ENCODE data around the gene TOX3. TPM values are rescaled to one million over a fixed set of nuclear protein-coding genes. Genes with fewer than 3 reads are reported as not detected.

Gene TOX3
- not detected in 2 replicates for total RNA-seq

DNA sequence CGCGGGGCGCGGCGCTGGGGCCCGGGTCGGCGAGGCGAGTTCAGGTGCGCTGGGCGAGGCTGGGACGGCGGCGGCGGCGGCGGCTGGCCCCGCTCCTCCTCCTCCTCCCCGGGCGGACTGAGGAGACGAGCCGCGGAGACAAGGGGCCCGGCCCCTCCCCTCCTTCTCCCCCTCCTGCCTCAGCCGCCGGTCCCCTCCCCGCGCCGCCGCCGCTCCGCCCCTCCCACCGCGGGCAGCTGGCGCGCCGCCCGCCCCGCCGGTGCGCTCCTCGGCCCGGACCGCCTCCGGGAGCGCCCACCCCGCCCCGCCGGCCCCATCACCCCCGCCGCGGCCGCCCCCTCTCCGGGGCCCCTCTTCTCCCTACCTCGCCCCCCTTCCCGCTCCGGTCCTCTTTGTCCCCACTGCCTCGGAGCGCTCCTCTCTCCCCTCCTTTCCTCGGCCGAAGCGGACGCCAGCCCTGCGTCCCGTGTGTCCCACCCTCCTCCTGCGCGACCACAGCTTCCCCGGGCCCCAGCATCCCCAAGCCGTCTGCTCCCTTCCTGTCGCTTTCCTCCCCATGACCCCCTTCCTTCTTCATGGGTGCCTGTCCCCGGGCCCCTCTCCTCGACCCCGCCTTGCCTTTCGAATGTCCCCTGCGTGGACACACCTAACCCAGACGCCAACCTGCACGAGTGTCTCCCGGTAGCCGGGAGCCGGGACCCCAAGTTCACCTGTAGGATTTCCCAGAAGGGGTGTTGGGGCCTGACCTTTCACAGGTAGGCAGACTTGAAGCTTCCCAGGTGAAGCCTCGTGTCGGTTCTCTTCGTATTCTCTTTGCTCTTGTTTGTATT is at the start of gene TOX3:
TSS of gene TOX3 (minus strand) at position 140 of the 830 bp plus-strand sequence. CDS start 420 bp downstream, outside the sequence.
- no peak for DNase-seq (ENCODE audit: low read depth in 2 of 2)

DNA sequence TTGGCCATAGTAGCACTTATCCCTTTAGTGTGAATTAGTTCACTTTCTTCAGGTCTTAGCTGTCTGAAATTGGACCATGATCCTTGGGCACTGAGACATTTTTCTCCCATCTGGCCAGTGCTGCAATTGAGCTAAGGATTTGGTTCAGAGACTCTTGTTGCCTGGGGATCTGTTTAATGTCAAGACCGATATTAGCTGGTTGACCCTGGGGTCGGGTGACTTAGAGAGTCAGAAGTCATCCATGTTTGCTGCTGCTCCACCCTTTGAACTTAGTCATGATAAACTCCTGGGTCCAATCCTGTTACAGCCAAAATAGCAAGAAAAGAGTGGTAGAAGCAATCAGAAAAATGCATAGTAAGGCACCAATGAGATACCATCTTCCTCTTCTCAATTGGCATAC is 45.8 kb upstream of the TOX3 start:
- DNase-seq (ENCODE audit: low read depth in 2 of 2), result no peak

DNA sequence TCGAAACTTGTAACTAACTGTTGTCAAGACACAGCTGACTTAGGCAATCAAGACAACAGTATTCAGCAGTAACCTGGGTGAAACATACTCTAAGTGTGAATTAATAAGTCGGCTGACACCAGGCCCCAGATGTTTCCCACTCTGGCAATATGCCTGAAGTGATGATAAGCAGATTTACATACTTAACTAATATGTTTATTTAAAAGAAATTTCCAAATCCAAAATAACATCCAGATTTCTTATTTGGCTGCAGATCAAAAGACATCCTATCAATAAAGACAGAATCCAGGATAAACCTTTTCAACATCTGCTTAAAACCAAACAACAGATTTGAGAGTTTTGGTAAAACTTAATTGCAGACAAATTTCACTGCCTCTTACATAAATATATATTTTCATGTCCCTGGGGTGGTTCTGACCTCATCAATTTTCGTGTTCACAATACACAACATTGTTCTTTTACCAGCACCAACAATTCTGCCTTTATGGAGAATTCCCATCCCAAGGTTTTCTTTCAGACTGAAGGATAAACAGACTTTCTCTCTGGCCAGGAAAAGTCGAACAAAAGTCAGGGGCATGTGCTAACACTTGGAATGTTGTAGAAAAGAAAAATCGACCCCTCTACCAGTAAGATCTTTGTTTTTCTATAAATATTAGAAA is 45.1 kb upstream of the TOX3 start:
- DNase-seq (ENCODE audit: low read depth in 2 of 2), result no peak

DNA sequence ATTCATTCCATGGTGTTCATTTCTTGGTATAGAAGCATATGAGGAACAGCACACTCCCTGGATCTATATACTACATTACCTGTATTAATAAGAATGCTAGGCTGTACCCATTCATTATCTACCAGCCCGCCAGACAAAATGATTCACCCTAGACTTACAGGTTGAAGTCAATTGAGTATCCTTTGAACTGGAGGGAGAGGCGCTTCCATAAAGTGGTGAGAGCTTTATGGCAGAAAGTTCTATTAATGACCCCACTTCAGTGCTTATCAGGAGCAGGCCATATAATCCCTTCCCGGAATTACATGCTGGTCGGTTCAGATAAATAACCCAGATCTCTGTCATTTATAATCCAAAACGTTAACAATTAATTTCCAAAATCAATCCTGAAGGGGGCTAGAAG is 44.5 kb upstream of the TOX3 start:
- no peak for DNase-seq (ENCODE audit: low read depth in 2 of 2)

DNA sequence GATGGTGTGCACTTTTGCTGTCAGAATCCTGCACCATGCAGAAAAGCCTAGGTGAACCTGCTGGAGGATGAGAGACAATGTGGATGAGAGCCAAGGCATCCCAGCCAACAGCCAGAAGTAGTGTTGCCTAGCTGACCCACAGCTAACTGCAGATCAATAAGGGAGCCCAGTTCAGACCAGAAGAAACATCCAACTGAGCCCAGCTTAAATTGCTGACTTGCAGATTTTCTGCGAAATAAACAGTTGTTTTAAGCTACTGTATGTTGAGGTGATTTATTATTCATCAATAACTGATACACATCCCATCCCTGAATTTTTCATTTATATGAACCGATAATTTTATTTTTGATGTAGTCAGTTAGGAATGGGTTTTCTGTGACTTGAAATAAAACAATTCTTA is 39.2 kb upstream of the TOX3 start:
- no peak for DNase-seq (ENCODE audit: low read depth in 2 of 2)

DNA sequence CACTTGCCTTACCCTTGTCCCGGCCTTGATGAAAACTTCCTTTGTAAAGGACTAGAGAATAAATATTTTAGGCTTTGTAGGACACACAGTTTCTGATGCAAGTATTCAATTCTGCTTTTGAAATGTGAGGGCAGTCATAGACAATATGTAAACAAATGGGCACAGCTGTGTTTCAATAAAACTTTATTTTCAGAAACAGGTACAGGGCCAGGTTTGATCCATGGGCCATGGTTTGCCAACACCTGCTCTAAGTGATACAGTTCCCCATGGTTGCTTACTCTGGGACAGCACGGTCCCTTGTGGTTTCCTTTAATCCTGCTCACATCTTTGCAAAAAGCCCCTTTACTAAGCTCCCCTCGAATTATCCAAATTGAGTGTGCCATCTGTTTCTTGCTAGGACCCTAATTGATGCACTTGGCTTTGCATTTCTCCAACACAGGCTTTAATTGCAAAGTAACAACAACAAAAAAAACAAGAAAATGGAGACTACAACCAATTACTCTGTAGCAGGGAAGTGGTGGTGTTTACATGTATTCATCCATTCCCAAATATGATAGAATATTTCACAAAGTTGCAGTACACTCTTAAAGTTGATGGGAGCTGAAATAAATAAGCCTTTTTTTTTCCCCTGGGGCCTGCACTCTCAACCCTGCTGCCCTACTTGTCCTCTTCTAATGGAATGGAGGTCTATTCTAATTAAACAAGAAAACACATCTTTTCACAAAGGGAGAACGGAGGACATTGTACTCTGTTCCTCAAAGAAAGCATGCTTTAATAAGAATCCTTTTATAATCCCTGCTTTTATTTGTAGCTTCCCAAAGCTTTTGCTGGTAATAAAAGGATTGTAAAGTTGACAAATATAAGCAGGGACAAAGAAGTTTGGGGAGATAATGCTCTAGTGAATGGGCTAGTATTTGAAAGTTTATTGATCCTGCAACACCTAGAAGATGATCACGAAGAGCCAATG is 37.7 kb upstream of the TOX3 start:
- DNase-seq (ENCODE audit: low read depth in 2 of 2), result no peak

DNA sequence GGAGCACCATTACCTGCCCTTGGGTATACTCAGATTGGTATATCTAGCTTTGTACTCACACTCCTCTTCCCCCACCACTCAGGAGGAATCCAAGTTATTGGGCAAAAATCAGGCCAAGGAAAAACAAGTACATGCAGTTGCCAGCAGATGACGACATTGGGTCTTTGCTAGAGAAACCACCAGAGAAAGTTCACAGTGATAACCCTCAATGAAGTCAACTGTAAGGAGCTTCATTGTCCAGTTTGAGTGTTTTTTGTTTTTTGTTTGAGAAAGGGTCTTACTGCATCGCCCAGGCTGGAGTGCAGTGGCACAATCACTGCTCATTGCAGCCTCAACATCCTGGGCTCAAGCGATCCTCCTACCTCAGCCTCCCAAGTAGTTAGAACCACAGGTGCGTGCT is 34.6 kb upstream of the TOX3 start:
- no peak for DNase-seq (ENCODE audit: low read depth in 2 of 2)

DNA sequence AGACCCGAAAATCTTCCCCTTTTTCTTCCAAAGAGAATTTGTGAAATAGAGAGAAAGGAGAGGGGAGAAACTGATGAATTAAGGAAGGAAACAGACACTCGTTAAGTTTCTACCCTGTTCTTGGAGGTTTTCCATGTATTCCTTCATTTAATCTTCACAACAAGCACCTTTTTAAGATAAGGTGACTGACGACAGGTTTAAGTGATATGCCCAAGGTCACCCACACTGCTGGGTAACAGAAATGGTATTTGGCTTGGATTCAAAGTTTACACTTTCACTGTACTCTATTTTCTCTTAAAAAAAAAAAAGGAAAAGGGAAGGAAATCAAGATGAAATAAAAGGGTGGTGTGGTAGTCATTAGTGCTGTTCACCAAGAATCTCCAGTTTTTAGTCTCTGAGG is 33.5 kb upstream of the TOX3 start:
- DNase-seq (ENCODE audit: low read depth in 2 of 2), result no peak

DNA sequence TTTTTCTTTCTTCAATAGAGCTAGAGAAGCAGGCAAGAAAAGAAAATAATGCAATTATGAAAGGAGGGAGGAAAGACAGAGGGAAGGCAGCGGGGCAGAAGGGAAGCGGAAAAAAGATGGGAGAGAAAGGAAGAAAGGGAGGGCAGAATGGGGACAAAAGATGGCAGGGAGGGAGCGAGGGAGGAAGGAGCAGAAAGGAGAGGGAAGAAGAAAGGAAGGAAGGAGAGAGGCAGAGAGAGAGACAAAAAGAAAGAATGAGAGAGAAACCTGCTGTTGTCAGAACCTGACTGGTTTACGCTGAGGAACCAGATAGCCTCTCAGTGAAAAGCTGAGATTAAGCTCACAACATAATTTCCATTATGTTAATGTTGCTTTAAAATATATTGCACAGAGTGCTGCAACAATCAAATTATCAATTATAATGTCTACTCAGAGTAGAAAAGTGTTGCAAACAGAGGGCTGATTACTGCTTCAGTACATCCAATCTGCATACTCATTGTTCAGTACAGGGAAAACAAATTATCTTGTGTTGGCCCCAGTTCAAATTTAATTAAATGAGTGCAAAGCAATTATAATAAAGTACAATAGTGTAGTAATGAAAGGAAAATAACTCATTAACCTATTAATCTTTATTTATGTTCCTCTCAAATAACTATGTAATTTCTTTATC is 32.0 kb upstream of the TOX3 start:
- no peak for DNase-seq (ENCODE audit: low read depth in 2 of 2)

DNA sequence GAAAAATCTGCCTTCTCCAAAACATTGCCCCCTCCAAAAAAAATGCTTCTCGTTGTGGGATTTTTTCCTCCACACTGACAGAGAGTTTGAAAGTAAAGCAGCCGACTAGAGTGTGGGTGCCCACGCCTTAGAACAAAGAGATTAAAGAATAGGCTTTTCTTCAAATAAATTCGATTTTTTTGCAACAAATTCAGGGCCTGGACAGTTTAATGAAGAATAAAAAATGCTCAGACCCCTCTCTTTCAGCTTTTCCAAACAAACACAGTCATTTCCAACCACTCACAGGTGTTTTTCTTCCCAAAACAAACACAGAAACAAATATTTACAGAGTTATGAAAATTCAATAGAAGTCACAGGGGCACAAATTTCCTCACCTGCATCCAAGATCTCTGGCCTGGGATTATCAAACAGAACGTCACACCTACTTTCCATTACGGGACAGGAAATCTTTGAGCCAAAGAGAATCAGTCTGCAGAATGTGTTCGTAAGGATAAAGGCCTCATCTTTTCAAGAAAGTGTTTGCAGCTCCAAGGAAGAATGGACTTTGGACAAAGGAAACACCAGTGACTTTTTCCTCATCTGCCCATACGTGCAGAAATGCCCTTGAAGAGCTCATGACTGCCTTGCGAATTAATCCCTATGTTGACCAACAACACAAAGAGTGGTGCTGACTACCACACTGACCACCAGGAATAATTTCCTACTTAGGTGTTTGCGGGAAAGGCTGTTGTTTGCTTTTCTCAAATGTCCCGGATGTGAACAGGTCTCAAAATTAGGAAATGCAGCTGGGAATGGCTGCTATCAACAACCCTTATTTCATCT is 31.3 kb upstream of the TOX3 start:
- DNase-seq (ENCODE audit: low read depth in 2 of 2), result no peak

DNA sequence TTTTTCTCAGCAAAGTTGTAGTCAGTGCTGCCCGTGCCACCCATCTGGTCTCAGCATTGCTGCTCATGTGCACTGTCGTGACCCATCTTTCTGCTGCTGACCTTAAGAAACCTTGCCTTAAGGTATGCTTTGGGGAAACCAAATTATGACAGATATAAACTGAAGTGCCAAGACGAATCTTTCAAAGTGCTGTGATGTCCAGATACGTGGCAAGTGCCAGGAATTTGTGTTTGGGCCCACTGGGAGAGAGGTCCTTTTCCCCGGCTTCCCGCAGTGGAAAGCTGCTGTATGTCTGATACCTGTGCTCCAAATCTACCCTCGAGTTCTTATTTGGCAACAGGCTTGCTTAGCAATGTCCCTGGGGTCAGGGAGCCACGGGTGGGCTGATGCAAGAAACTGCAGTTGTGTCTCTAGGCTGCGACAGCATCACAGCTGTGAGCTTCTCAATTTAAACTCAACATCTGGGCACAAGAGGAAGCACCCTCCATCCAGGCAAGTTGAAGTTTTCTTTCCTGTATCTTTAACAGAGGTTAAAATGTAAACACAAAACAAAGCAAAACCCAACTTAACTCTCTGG is 30.3 kb upstream of the TOX3 start:
- DNase-seq (ENCODE audit: low read depth in 2 of 2), result no peak

DNA sequence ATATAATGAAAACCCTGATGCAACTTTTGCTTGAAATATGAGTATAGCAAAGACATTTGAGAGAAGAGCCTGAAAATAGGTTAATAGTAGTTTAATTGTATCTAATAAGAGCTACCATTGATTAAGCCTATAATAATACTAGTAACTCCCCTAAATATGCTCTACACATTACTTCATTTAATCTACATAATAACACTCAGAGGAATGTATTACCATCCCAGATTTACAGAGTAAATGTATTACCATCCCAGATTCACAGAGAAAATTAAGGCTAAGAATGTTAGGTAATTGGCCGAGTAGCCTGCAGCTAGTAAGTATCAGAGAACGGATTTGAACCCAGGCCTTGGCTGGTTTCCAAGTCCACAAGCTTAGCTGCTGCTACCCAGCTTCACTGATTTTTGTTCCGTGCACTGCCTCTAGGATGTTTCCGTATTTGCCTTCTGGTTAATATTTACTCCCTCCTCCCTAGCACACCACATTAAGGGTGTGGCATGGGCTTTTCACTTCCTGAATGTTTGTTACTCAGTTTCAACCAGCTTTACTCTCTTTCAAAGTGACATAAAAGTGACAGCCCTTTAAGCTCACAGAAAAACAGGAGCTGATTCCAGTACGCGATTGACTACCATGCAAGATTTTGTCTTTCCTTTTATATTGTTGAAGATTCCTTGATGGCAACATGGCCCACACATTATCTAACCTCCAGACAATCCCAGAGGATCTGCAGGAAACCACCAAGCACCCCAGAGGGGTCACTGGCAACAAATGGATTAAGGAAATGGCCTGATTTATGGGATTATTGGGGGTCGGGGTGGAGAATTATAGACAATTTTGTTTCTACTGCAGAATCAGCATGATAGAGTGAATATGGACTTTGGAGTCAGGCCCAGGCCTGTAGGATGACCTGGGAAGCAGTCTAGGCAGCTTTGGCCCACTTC is 26.7 kb upstream of the TOX3 start:
- DNase-seq (ENCODE audit: low read depth in 2 of 2), result no peak

DNA sequence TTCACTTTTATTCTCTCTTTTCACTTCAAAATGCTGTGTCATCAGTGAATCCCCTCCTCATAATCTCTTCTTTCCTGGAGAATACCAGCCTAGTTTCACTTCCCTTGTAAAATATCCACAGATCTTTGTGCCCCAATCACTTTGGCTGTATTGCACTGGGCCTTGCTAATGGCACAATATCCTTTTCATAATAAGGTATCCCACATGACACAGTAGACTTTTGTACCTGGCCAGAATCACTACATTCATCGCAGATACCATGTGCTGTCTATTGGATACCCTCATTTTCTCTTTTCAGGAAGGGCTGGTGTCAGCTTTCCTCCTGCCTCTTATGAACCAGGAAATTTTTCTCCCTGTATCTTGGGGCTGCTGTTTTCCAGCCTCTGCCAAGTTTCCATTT is 25.7 kb upstream of the TOX3 start:
- DNase-seq (ENCODE audit: low read depth in 2 of 2), result no peak

DNA sequence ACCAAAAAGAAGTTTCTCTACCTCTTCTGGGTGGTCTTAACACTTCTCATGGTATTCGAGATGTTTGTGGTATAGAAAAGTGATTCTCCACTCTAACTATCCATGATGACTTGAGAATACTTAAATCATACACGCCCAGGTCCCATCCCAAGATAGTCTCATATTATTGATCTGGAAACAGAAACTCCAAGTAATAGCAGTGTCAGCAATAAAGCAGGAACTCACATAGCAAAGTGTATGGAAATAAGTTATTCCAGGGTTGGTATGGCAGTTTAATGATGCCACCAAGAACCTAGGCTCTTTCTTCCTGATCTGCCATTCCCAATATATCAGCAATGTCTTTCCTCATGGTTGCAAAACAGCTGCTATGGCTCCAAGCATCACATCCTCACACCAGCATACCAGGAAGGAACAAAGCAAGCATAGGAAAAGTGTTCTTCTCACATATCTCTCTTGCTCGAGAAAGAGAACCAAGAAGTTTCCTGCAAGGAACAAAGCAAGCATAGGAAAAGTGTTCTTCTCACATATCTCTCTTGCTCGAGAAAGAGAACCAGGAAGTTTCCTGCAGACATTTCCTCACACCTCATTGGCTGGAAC is 23.6 kb upstream of the TOX3 start:
- no peak for DNase-seq (ENCODE audit: low read depth in 2 of 2)

DNA sequence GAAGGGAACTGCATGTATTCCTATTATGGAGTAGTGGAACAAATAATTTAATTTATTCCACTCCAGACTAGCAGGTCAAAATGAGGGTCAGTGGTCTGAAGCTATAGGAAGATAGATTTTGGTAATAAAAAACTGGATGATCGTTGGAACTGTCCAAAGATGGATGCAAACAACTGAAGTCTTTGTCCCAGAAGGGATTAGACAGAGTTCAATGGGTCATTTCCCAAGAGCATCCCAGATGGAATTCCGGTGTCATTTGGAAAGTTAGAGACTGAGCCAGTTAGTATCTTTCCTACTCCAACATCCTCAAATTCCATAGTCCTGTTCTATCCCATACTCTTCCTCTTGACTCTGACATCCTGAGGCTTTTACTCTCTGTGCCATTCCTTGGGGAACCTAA is 22.8 kb upstream of the TOX3 start:
- DNase-seq (ENCODE audit: low read depth in 2 of 2), result no peak

DNA sequence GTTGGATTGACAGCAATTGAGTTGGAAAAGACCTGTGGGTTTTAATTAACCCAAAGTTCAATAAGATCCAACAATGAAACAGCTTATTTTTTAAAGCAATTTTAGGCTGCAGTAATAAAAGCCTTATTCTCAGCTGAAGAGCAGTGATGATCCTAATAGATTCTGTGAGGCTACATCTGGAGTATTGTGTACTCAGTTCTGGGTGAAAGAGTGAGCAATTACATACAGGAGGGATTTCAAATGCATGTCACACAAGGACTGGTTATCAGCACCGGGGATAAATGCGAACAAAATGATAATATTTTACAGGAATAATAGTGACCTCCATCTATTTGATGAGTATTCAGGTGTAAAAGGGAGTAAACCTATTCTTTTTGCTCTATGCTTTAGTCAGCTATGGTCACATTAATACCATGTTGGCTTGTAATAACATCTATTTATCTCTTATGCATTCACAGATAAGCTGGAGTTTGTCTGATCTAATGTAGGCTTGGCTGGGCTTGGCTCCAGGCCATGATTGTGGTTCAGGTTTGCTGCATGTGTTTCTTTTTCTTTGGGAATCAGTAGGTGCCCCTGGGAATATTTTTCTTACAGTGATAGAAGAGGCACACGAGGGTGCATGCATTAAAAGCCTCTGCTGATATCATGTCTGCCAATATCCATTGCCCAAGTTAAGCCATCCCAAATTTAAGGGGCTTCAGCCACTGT is 22.2 kb upstream of the TOX3 start:
- DNase-seq (ENCODE audit: low read depth in 2 of 2), result no peak

DNA sequence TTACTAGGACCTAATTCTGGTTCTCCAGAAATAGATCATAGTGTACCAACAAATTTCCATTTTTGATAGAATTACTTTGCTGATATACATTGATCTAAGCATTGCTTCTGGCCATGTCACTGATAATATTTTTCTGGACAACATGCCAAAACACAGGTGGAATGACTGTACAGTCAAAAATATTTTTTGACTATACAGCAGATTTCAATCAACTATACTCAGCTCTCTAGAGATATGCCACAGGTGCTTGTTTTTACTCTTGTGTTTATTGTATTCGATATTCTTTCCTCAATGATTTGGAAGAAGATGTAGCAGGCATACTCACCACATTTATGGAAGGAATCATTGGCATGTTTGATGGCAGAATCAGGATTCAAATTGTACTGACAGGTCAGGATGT is 21.6 kb upstream of the TOX3 start:
- no peak for DNase-seq (ENCODE audit: low read depth in 2 of 2)

DNA sequence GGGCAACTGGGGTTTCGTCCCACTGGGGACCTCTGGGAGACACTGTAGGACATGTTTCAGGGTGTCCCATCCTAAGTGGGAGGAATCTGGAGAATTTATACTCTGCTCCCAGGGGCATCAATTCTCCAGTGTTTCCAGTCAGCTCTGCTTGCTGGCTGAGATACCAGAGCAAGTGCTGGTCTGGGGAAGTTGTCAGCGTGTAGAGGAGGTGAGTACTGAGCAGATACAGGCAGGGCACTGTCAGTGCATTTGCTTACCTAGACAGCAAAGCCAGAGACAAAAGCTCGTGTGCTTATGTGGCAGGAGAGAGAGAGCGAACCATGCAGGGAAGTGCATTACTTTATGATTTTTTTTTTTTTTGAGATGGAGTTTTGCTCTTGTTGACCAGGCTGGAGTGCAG is 20.2 kb upstream of the TOX3 start:
- DNase-seq (ENCODE audit: low read depth in 2 of 2), result no peak
